IMR-90 (cell line): ENCODE measurements around the gene NFASC. TPM values are rescaled to one million over a fixed set of nuclear protein-coding genes. Genes with fewer than 3 reads are reported as not detected.

ENCODE experiments used
- ATAC-seq: fragments of 200-7000 bp; cut with Tn5 transposase; 2 replicates; pipeline ENCODE4 v1.9.1; 2020; ENCODE audit warnings: low read depth, mild to moderate bottlenecking, moderate library complexity
- BruUV-seq: library from RNA; stranded (reverse); fragments of 400-500 nt; replicated peaks from 2 replicates; lab custom pipeline; 2021; lab: Mats Ljungman, UMichigan
- CTCF ChIA-PET: fragments of 300-600 bp; formaldehyde crosslinking; extraction: SDS; loops from one replicate; lab custom pipeline; 2021; ENCODE audit warnings: antibody characterized with exemption; lab: Yijun Ruan, JAX
- POLR2A ChIA-PET: fragments of 300-600 bp; sonication (Branson Sonifier 250); formaldehyde crosslinking; loops from one replicate; lab custom pipeline; 2022; ENCODE audit warnings: antibody characterized with exemption; ENCODE audit not compliant: unreplicated experiment; lab: Charles Lee
- DNase-seq: peaks from one replicate; pipeline ENCODE4 v3.0.0; 2013
- H2AFZ ChIP-seq: replicated peaks from 2 replicates; pipeline ENCODE3; 2013; ENCODE audit warnings: low read length, mild to moderate bottlenecking; ENCODE audit not compliant: poor library complexity
- H2AK5ac ChIP-seq: 2 replicates; pipeline ENCODE4 v1.6.1; 2013; ENCODE audit warnings: low read depth, low read length, inconsistent platforms
- H2AK9ac ChIP-seq: replicated peaks from 2 replicates; pipeline ENCODE3; 2013; ENCODE audit warnings: mild to moderate bottlenecking, low read depth, low read length, moderate library complexity; ENCODE audit not compliant: poor library complexity
- H2BK120ac ChIP-seq: 2 replicates; pipeline ENCODE4 v1.6.1; 2013; ENCODE audit warnings: low read depth, low read length, inconsistent platforms
- H2BK15ac ChIP-seq: 3 replicates; pipeline ENCODE4 v1.6.1; 2013; ENCODE audit warnings: low read depth, low read length, inconsistent platforms
- H2BK20ac ChIP-seq: 2 replicates; pipeline ENCODE4 v1.6.1; 2013; ENCODE audit warnings: low read depth, mild to moderate bottlenecking, inconsistent platforms, low read length, moderate library complexity
- H2BK5ac ChIP-seq: 2 replicates; pipeline ENCODE4 v1.6.1; 2013; ENCODE audit warnings: mild to moderate bottlenecking, low read depth, low read length, inconsistent platforms; ENCODE audit not compliant: poor library complexity, severe bottlenecking
- H3K14ac ChIP-seq: replicated peaks from 2 replicates; pipeline ENCODE4 v1.6.1; 2013; ENCODE audit warnings: low read depth, low read length, inconsistent platforms
- H3K18ac ChIP-seq: 2 replicates; pipeline ENCODE4 v1.6.1; 2013; ENCODE audit warnings: low read depth, low read length, control low read depth
- H3K23ac ChIP-seq: 2 replicates; pipeline ENCODE4 v1.6.1; 2013; ENCODE audit warnings: low read depth, low read length, inconsistent platforms
- H3K27ac ChIP-seq: 2 replicates; pipeline ENCODE4 v1.5.1; 2013; ENCODE audit warnings: mild to moderate bottlenecking, control low read depth, low read length; ENCODE audit not compliant: insufficient read depth
- H3K27me3 ChIP-seq: 2 replicates; pipeline ENCODE4 v1.6.1; 2013; ENCODE audit warnings: low read length; ENCODE audit not compliant: control insufficient read depth, insufficient read depth
- H3K36me3 ChIP-seq: 2 replicates; pipeline ENCODE4 v1.6.1; 2013; ENCODE audit warnings: low read length, mixed read lengths; ENCODE audit not compliant: control insufficient read depth, insufficient read depth
- H3K4ac ChIP-seq: 2 replicates; pipeline ENCODE4 v1.6.1; 2013; ENCODE audit warnings: low read depth, low read length, inconsistent platforms
- H3K4me1 ChIP-seq: 2 replicates; pipeline ENCODE4 v1.6.1; 2013; ENCODE audit warnings: low read length, mixed read lengths; ENCODE audit not compliant: control insufficient read depth, insufficient read depth
- H3K4me2 ChIP-seq: 2 replicates; pipeline ENCODE4 v1.6.1; 2013; ENCODE audit warnings: low read depth, mild to moderate bottlenecking, control low read depth, low read length, moderate library complexity
- H3K4me3 ChIP-seq: 2 replicates; pipeline ENCODE4 v1.5.1; 2013; ENCODE audit warnings: low read depth, mild to moderate bottlenecking, control low read depth, low read length, moderate library complexity; ENCODE audit not compliant: insufficient read depth
- H3K56ac ChIP-seq: 2 replicates; pipeline ENCODE4 v1.6.1; 2013; ENCODE audit warnings: low read length, inconsistent platforms; ENCODE audit not compliant: insufficient read depth; ENCODE audit errors: extremely low read depth
- H3K79me1 ChIP-seq, 2 experiments: 2 replicates each; pipeline ENCODE4 v1.6.1; 2013; ENCODE audit warnings: low read length in 2 of 2, inconsistent platforms in 1 of 2, low read depth in 1 of 2
- H3K9ac ChIP-seq: 2 replicates; pipeline ENCODE4 v1.6.1; 2013; ENCODE audit warnings: low read depth, low read length, control low read depth
- H3K9me1 ChIP-seq: 2 replicates; pipeline ENCODE4 v1.6.1; 2013; ENCODE audit warnings: low read length, inconsistent platforms; ENCODE audit not compliant: insufficient read depth
- H3K9me3 ChIP-seq: 2 replicates; pipeline ENCODE4 v1.6.1; 2013; ENCODE audit warnings: low read length; ENCODE audit not compliant: control insufficient read depth, insufficient read depth
- H4K20me1 ChIP-seq: 2 replicates; pipeline ENCODE4 v1.6.1; 2013; ENCODE audit warnings: low read length, inconsistent platforms; ENCODE audit not compliant: insufficient read depth
- H4K5ac ChIP-seq: 2 replicates; pipeline ENCODE4 v1.6.1; 2013; ENCODE audit warnings: mild to moderate bottlenecking, low read depth, low read length, control low read depth
- H4K8ac ChIP-seq, 2 experiments: 2 replicates each; pipeline ENCODE4 v1.6.1; 2013; ENCODE audit warnings: low read depth in 2 of 2, low read length in 2 of 2, control low read depth in 1 of 2, inconsistent platforms in 1 of 2
- H4K91ac ChIP-seq: 2 replicates; pipeline ENCODE4 v1.6.1; 2013; ENCODE audit warnings: low read depth, low read length, inconsistent platforms; ENCODE audit not compliant: insufficient read depth
- MXI1 ChIP-seq: IDR thresholded peaks from 2 replicates; pipeline ENCODE4 v1.6.1; 2012; ENCODE audit warnings: low read depth, mild to moderate bottlenecking, low read length, moderate library complexity, borderline replicate concordance
- WGBS, 2 experiments: methylation state at CpG; one replicate each; pipeline versions ENCODE4 v1.1.5 to v1.1.7; 2013; ENCODE audit warnings: missing lambda C conversion rate in 2 of 2; ENCODE audit not compliant: insufficient read length in 1 of 2; ENCODE audit errors: extremely low coverage in 2 of 2; 5-methylcytosine and 5-hydroxymethylcytosine counted together
- dilution Hi-C: fragments of 300-500 bp; cut with HindIII; formaldehyde crosslinking; loops from one replicate; pipeline ENCODE4 v1.14.3; 2018; ENCODE audit warnings: low sequenced_read_pairs; ENCODE audit not compliant: unreplicated experiment
- in situ Hi-C: fragments of 300-500 bp; cut with MboI; formaldehyde crosslinking; loops from 3 replicates; pipeline ENCODE4 v1.14.3; 2019; ENCODE audit warnings: low sequenced_read_pairs, inconsistent platforms, mixed read lengths
- intact Hi-C: fragments of 100-400 bp; cut with micrococcal nuclease; formaldehyde crosslinking; loops from 2 replicates; pipeline ENCODE4 v1.10.0; 2022
- polyA plus RNA-seq, 3 experiments: library from polyadenylated mRNA; depleted of rRNA; stranded (reverse); fragments of >200 nt; gene quantifications; 2 replicates each; pipeline ENCODE4 v1.2.3, GENCODE V29; 2012; ENCODE audit warnings: low replicate concordance in 1 of 3
- total RNA-seq: library from RNA; depleted of rRNA; stranded (reverse); fragments of >200 nt; gene quantifications from 2 replicates; pipeline ENCODE4 v1.2.3, GENCODE V29; 2012
- TF ChIP-seq, protein P1 (sequence below): fragments of 150-350 bp; IDR thresholded peaks from 2 replicates; pipeline ENCODE4 v1.6.1; 2016; ENCODE audit warnings: low read depth, mild to moderate bottlenecking, low read length, moderate library complexity, borderline replicate concordance

The NFASC gene
- total and polyA plus RNA-seq, 2 of the 4 experiments (the other 2 are of a cell fraction), result 0.18 to 0.79 TPM

DNA sequence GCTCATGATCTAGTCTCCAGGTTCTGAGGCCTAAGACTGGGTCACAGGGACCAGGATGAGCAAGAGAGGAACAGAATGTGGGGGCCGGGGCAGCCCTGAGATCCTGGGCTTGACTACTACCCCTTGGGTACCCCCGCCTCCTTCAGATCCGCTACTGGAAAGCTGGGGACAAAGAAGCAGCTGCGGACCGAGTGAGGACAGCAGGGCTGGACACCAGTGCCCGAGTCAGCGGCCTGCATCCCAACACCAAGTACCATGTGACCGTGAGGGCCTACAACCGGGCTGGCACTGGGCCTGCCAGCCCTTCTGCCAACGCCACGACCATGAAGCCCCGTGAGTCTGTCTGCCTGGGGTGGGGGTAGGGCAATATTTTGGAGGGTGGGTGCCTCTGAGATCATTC lies 201.1 kb downstream of the NFASC start:
- Histone ChIP-seq H3K14ac (no peak overlapping the region), H4K8ac (no peak overlapping the region), H3K4me2 (no peak overlapping the region), H3K27ac (no peak overlapping the region), H3K4me1 (no peaks in the 10 kb centered on the region), H2BK15ac (no peak overlapping the region), H4K5ac (no peak overlapping the region), H2BK120ac (no peak overlapping the region), H3K23ac (no peak overlapping the region), H3K4ac (no peak overlapping the region), H2BK20ac (no peak overlapping the region), H4K91ac (no peak overlapping the region), H3K9me1 (no peaks in the 10 kb centered on the region; the same call in 1 of the 2 replicates), H3K27me3 (peaks cover 2% of the 10 kb centered on the region), H2BK5ac (no peak overlapping the region), H3K18ac (no peak overlapping the region), H3K79me1 (no peaks in the 10 kb centered on the region), H3K36me3 (no peaks in the 10 kb centered on the region), H3K9ac (no peak overlapping the region), H2AK9ac (no peak overlapping the region), H4K20me1 (no peaks in the 10 kb centered on the region), H2AK5ac (no peak overlapping the region), H3K9me3 (no peaks in the 10 kb centered on the region), H3K4me3 (no peak overlapping the region), H2AFZ (no peak overlapping the region), H3K56ac (no peak overlapping the region)
- 77% methylated on average over 6 of the region's 12 CpGs; no CpG with 5 or more reads in 1 of the 2 experiments for WGBS, 2 experiments
- no peak for ATAC-seq
- dilution Hi-C loops, result no loop called here
- no TSS peak for BruUV-seq
- intact Hi-C loops, result no loop called here
- in situ Hi-C loops, result no loop called here
- ChIA-PET POLR2A (no interaction called here), CTCF (interaction anchor here (1.5 kb wide), 1 partner anchor 10 kb away, joined by 5 read pairs; no protein-coding TSS in a partner anchor)
- no peak for TF ChIP-seq MXI1
- TF ChIP-seq, protein P1, sequence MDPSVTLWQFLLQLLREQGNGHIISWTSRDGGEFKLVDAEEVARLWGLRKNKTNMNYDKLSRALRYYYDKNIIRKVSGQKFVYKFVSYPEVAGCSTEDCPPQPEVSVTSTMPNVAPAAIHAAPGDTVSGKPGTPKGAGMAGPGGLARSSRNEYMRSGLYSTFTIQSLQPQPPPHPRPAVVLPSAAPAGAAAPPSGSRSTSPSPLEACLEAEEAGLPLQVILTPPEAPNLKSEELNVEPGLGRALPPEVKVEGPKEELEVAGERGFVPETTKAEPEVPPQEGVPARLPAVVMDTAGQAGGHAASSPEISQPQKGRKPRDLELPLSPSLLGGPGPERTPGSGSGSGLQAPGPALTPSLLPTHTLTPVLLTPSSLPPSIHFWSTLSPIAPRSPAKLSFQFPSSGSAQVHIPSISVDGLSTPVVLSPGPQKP, result no peak
- DNase-seq, result no peak
